Progenitor cell of endocrine pancreas (in vitro differentiated cells): ENCODE data around the gene PSMF1. TPM values are rescaled to one million over a fixed set of nuclear protein-coding genes. Genes with fewer than 3 reads are reported as not detected.

Source experiments
- DNase-seq: peaks from one replicate; pipeline ENCODE4 v3.0.0; 2021; ENCODE audit warnings: low spot score; ENCODE audit not compliant: unreplicated experiment
- H3K27ac Mint-ChIP-seq: 2 replicates; pipeline ENCODE4 v1.8.0; 2021; ENCODE audit warnings: mild to moderate bottlenecking, moderate library complexity, mixed read lengths
- H3K27me3 Mint-ChIP-seq: 2 replicates; pipeline ENCODE4 v1.8.0; 2021; ENCODE audit warnings: mixed read lengths
- H3K36me3 Mint-ChIP-seq: 2 replicates; pipeline ENCODE4 v1.8.0; 2022; ENCODE audit warnings: mixed read lengths; ENCODE audit not compliant: insufficient read depth
- H3K4me1 Mint-ChIP-seq: 2 replicates; pipeline ENCODE4 v1.8.0; 2021; ENCODE audit warnings: low read depth, mixed read lengths
- H3K4me3 Mint-ChIP-seq: 2 replicates; pipeline ENCODE4 v1.8.0; 2021; ENCODE audit warnings: low read depth, mild to moderate bottlenecking, moderate library complexity, mixed read lengths
- H3K9me3 Mint-ChIP-seq: 2 replicates; pipeline ENCODE4 v1.8.0; 2021; ENCODE audit warnings: low read depth, mixed read lengths
- CTCF ChIP-seq: fragments of 200-600 bp; sonication (generic); IDR thresholded peaks from one replicate; pipeline ENCODE4 v1.5.0; 2021; ENCODE audit warnings: antibody characterized with exemption, mild to moderate bottlenecking; ENCODE audit not compliant: unreplicated experiment
- total RNA-seq: library from RNA; stranded (reverse); gene quantifications from 2 replicates; pipeline ENCODE4 v1.2.1, GENCODE V29; 2021

The PSMF1 gene
- total RNA-seq, 1 donor from 2014 or later, result 92.5 TPM

DNA sequence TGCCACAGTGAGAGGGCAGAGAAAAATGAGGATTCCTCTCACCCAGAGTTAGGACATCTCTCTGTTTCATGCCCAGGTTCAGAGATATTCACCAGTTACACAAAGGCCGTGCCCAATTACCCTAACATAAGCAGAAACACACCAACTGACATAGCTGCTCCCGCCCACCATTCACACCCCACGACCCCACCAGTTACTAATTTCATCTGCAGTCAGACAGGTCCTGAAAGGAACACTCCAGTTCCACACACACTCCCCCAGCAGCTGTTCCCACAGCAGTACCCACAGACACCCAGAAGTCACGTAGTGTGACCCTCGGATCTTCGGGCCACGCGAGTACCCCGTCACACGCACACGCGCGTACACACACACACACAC lies 65.8 kb downstream of the PSMF1 start:
- H3K27me3 Mint-ChIP-seq, result peaks cover 17% of the 10 kb centered on the region
- peaks cover 11% of the 10 kb centered on the region for H3K4me1 Mint-ChIP-seq
- TF ChIP-seq CTCF, result no peak
- peak overlapping the region; percentile 79 for H3K4me3 Mint-ChIP-seq
- no peak for DNase-seq
- no peaks in the 10 kb centered on the region for H3K36me3 Mint-ChIP-seq
- peak overlapping the region; percentile 83 for H3K27ac Mint-ChIP-seq
- H3K9me3 Mint-ChIP-seq, result no peaks in the 10 kb centered on the region

DNA sequence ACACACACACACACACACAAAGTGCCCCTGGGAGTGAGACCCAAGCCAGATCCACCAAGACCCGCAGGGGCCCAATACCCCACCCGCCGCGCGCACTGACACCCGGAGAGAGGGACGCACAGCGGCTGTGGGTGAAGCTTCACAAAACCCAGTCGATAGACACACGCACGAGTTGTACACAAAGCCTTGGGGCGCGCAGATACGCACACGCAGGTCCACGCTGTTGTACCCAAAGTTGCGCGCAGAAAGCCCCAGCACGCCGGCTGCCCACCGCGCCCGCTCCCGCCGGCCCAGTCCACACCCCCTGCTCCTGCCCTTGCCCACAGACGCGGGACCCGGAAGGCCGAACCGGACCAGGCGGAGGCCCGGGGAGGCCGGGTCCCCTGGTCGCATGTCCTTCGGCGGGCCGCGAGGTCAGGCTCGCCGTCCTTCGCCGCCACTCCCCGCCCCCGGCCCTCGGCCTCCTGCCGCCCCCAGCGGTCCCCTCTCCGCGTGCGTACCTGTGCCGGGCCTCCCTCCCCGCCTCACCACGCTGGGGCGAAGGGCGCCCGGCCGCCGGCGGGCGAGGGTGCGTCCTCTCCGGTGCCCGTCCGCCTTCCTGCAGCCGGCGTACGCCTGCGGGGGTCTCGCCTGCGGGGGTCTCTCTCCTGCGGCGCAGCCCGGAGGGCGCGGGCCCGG lies 66.4 kb downstream of the PSMF1 start, which contains the start of gene TMEM74B:
TSS of gene TMEM74B (minus strand) at position 344 of the 678 bp plus-strand sequence. CDS start 1,180 bp downstream, outside the sequence.
- Mint-ChIP-seq H3K9me3 (no peaks in the 10 kb centered on the region), H3K27me3 (peaks cover 17% of the 10 kb centered on the region), H3K4me3 (peak within 1 kb of the TSS; percentile 79), H3K36me3 (no peaks in the 10 kb centered on the region), H3K4me1 (peaks cover 11% of the 10 kb centered on the region), H3K27ac (peak within 1 kb of the TSS; percentile 91)
- TF ChIP-seq CTCF, result no peak
- peak; percentile 28 for DNase-seq

DNA sequence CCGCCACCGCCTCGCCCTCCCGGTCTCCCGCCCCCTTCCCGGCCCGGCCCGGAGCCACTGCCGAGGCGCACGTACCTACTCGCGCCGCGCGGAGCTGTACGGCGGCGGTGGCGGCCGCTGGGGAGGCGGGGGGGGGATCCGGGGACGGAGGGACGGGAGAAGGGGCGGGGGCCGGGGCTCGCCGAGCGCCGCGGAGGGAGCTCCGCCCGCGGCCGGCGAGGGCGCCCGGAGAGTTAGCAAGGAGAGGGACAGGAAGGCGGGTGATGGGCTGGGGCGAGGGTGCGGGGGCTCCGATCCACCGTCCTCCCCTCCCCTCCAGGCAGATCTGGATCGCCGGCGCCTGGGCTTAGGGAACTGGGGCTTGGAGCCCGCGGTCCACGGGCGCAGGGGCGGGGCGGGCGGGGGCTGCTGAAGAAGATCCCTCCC lies 66.9 kb downstream of the PSMF1 start:
- H3K4me1 Mint-ChIP-seq, result peaks cover 11% of the 10 kb centered on the region
- TF ChIP-seq CTCF, result no peak
- peak; percentile 26 for DNase-seq
- H3K27ac Mint-ChIP-seq, result no peak overlapping the region
- H3K4me3 Mint-ChIP-seq, result no peak overlapping the region
- peaks cover 20% of the 10 kb centered on the region for H3K27me3 Mint-ChIP-seq
- no peaks in the 10 kb centered on the region for H3K36me3 Mint-ChIP-seq
- H3K9me3 Mint-ChIP-seq, result no peaks in the 10 kb centered on the region

GRCh38 chr20:1185790-1186334 lies 67.5 kb downstream of the PSMF1 start:
- Mint-ChIP-seq H3K27ac (peak overlapping the region; percentile 91), H3K27me3 (peaks cover 23% of the 10 kb centered on the region), H3K4me3 (peak overlapping the region; percentile 72), H3K36me3 (no peaks in the 10 kb centered on the region), H3K4me1 (peaks cover 11% of the 10 kb centered on the region), H3K9me3 (no peaks in the 10 kb centered on the region)
- DNase-seq, result peak; percentile 54
- TF ChIP-seq CTCF, result peak; percentile 76

GRCh38 chr20:1186367-1186991 lies 68.1 kb downstream of the PSMF1 start:
- no peak for TF ChIP-seq CTCF
- H3K27ac Mint-ChIP-seq, result peak overlapping the region; percentile 91
- H3K4me1 Mint-ChIP-seq, result peaks cover 11% of the 10 kb centered on the region
- peak overlapping the region; percentile 72 for H3K4me3 Mint-ChIP-seq
- no peaks in the 10 kb centered on the region for H3K36me3 Mint-ChIP-seq
- H3K9me3 Mint-ChIP-seq, result no peaks in the 10 kb centered on the region
- no peak for DNase-seq
- peaks cover 23% of the 10 kb centered on the region for H3K27me3 Mint-ChIP-seq
